ENCODE data around the gene CALD1.

The CALD1 gene

GRCh38 chr7:134942690-134943466 lies 163.4 kb downstream of the CALD1 start:
- H3K4me3 ChIP-seq (ENCODE audit: low read depth, low read length) = no peak overlapping the region
- TF ChIP-seq CTCF (IDR thresholded peaks at IDR 0.05; ENCODE audit: borderline replicate concordance, insufficient read depth, low read depth, low read length) = no peak

GRCh38 chr7:134943785-134944400 lies 164.5 kb downstream of the CALD1 start:
- H3K4me3 ChIP-seq (ENCODE audit: low read depth, low read length) = no peak overlapping the region
- TF ChIP-seq CTCF (IDR thresholded peaks at IDR 0.05; ENCODE audit: borderline replicate concordance, insufficient read depth, low read depth, low read length) = peak; percentile 41; the same call in 1 of the 2 replicates

- no peak overlapping the region for H3K4me3 ChIP-seq (ENCODE audit: low read depth, low read length)
- no peak for TF ChIP-seq CTCF (IDR thresholded peaks at IDR 0.05; ENCODE audit: borderline replicate concordance, insufficient read depth, low read depth, low read length)
Observed at GRCh38 chr7:134945691-134946090, 166.3 kb downstream of the CALD1 start.

- H3K4me3 ChIP-seq (ENCODE audit: low read depth, low read length) = no peak overlapping the region
- TF ChIP-seq CTCF (IDR thresholded peaks at IDR 0.05; ENCODE audit: borderline replicate concordance, insufficient read depth, low read depth, low read length) = no peak
Observed at GRCh38 chr7:134946260-134946659, 166.8 kb downstream of the CALD1 start.

GRCh38 chr7:134947329-134947728 lies 167.9 kb downstream of the CALD1 start:
- TF ChIP-seq CTCF (IDR thresholded peaks at IDR 0.05; ENCODE audit: borderline replicate concordance, insufficient read depth, low read depth, low read length) = no peak
- no peak overlapping the region for H3K4me3 ChIP-seq (ENCODE audit: low read depth, low read length)

- no peak overlapping the region for H3K4me3 ChIP-seq (ENCODE audit: low read depth, low read length)
- no peak for TF ChIP-seq CTCF (IDR thresholded peaks at IDR 0.05; ENCODE audit: borderline replicate concordance, insufficient read depth, low read depth, low read length)
Observed at GRCh38 chr7:134947831-134948230, 168.4 kb downstream of the CALD1 start.

- no peak for TF ChIP-seq CTCF (IDR thresholded peaks at IDR 0.05; ENCODE audit: borderline replicate concordance, insufficient read depth, low read depth, low read length)
- H3K4me3 ChIP-seq (ENCODE audit: low read depth, low read length) = no peak overlapping the region
Observed at GRCh38 chr7:134948246-134948645, 168.8 kb downstream of the CALD1 start.
